22Rv1 (cell line): Measurements from ENCODE around the gene CHID1.

Experiments
- CTCF ChIP-seq: fragments of 450-650 bp; IDR thresholded peaks from 2 replicates; pipeline ENCODE4 v1.5.1; 2017; ENCODE audit warnings: mild to moderate bottlenecking
- ZFX ChIP-seq: fragments of 450-650 bp; IDR thresholded peaks from 2 replicates; pipeline ENCODE4 v1.6.1; 2017; ENCODE audit warnings: antibody characterized with exemption, borderline replicate concordance

- TF ChIP-seq CTCF (no peak), ZFX (no peak)
These were observed 59.5 kb downstream of the CHID1 start for GRCh38 chr11:850775-851763.
